ENCODE measurements around the gene NALCN.

The NALCN gene

DNA sequence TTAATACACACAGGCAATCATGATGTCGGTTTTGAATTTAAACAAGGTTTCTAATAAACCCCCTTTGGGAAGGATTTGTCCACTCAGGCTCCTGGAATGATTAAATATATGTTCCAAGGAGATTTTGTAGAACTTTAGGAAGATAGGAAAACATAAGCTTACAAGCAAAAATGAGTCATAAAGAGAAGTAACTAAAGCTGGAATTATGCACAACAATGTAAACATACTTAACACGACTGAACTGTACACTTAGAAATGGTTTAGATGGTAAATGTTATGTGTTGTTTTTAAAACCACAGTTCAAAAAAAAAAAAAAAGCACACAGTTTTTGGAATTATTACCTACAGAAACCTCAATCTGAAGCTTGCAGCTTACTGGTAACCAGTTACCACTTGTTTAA lies 304.4 kb downstream of the NALCN start:
- no peak for DNase-seq

DNA sequence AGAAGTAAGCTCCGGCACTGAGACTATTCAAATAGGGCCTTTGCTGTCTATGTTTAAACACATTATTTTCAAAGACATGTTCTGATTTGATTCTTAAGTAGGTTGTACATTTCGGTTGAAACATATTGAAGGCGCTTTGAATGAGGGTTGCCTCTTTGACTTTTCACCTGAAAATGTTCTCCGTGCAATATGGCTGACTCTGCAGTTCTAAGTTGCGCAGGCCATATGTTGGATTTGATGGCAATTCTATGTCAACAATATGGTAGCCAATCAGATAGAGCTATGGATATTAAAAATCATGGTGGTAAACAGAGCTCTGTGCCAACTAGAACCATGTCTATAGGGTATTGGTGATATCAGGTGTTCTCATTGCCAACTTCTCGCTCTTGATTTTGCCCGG lies 307.3 kb downstream of the NALCN start:
- no peak for DNase-seq

DNA sequence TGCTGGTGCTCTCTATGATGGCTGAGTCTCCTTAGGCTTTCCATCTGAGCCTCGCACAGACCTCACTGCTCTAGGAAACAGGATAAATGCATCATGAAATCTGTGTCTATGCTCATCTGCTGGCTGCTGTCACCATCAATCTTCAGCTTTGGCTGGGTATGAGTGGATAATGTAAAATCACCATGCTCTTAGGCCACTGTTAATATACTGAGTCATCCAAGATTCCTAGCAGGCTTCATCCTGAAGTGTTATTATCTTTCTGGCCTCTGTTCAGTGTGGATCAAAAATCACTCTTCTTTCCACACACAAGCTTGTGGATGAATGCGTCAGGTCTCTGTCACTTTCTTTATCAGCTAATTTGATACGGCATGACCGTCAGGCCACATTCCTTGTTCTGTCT lies 317.4 kb downstream of the NALCN start:
- DNase-seq = no peak

DNA sequence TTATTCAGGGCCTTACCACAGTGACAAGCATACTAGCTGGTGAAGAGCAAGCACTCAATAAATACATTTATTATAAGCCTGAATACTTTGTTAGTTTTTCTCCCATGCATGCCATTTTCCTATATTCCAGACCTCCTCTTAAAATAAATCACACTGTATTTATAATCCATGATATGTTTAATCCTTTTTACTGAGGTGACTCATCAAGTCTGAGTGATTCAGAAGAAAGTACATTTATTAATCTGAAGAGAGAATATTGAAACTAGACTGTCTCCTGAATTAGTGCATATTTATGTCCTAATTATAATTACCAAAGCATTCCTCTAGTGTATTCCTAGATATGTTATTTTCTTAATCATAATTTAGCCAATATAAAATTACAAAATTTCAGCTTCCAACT lies 323.3 kb downstream of the NALCN start:
- DNase-seq = no peak

DNA sequence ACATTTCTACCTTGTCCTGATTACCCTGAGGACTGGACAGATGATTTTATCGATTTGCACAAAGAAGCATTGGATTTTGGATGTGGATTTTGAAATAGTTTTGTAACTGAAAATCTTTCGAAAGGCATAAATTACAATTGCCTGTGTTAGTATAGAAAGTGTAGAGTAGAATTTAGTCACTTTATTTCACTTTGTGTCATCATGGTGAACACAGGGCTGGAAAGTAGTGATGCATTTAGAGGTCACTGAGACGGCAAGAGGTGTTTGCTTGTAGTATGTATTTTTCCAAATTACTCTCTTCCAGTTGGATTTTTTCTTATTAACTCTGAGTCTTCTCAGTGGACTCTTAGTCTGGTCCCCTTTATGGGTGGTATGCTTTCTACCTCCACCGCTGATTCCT lies 326.0 kb downstream of the NALCN start:
- DNase-seq = no peak

DNA sequence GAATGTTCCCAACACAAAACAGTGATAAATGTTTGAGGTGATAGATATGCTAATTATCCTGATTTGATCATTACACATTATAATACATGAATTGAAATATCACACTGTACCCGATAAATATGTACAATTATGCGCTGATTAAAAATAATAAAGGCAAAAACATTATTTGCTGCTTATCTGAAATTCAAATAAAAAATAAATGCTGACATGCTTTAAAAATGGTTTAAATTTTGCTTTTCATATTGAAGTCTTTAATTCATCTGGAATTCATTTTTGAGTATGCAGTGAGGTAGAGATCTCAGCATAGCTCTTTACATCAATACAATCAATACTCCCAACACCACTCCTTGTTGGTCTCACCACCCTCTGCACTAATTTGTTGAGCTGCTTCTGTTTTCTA lies 330.8 kb downstream of the NALCN start:
- no peak for DNase-seq

DNA sequence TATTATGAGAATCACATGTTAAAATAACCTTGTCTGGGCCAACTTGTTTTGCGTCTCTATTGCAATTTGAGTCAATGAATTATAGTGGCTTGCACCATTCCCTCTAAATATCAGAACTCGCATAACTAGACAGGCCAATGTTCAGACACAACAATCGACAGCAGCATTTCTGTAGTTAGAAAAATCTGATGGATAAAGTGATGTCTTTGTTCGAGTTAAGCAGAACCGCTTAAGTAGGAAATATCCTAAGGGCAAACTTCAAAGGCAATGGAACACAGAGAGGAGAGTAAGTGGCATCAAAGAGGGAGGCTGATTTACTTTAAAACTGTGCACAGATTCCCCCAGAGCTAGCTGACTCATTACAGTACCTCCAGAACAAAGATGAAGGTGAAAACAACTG lies 333.9 kb downstream of the NALCN start:
- no peak for DNase-seq

DNA sequence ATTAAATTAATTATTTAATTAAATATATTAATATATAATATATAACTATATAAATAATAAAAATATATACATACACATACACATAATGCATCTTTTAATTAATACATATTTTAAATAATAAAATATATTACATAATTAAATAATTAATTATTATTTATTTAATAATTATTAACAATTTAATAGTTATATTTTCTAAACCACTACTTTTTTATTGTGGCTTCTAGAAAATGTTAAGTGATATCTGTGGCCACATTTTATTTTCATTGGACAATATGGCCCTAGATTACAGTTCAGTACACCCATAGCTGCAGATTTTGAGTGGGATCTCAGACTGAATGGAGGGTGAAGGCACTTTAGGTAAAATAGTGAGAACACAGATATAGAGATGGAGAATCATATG lies 335.7 kb downstream of the NALCN start:
- DNase-seq = no peak

DNA sequence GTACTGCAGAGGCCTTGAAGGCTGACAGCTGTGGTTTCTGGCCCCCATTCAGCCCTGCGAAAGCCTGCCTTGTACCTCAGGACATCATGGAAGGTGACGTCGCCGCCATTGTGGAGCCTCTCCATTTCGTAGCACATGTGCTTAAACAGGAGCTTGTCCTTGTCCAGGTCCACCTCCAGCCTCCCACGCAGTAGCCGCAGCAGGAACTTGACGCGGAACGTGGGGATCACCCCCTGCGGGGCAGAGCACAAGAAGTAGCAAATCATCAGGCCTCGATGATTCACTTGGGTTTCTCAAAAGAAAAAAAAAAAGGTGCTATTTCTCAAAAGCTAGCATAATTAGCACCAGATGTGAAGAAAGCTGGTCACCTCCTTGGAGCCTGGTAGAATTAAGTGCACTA lies 351.0 kb downstream of the NALCN start:
- no peak for DNase-seq

DNA sequence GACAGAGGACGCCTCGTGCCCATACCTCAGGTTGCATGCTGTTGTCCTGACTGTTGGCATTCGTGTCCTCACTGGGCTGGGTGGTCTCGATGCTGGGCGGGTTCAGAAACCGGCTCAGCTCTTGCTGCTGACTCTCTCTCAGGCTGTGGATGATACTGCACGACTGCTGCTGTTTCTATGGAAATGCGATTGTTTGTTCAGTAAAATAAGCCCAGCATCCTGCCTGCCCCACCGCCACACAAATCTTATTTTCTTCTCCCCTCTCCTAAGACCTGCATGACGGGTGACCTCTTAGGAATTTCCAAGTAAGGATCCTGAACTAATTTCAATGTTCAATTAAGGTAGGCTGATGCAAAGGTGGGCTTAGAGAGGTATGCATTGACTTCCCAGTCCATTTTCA lies 356.5 kb downstream of the NALCN start:
- DNase-seq = no peak

DNA sequence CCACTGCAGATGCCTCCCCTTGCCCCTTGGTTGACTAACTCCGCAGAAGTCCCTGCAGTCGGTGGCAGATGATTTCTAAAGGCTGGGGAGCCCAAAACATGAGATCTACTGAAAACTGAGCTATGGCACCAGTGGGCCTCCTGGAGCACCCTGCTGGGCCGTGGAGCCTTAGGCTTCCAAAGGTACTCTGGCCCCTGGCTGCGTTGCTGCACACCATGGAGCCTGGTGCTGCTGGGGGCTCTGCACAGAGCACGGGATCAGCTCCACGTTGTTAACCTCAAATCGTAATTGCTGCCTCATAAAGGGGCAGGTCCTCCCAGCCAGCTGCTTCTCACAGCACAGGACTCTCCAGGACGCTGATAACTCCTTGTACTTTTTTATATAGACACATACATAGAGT lies 357.5 kb downstream of the NALCN start:
- no peak for DNase-seq

DNA sequence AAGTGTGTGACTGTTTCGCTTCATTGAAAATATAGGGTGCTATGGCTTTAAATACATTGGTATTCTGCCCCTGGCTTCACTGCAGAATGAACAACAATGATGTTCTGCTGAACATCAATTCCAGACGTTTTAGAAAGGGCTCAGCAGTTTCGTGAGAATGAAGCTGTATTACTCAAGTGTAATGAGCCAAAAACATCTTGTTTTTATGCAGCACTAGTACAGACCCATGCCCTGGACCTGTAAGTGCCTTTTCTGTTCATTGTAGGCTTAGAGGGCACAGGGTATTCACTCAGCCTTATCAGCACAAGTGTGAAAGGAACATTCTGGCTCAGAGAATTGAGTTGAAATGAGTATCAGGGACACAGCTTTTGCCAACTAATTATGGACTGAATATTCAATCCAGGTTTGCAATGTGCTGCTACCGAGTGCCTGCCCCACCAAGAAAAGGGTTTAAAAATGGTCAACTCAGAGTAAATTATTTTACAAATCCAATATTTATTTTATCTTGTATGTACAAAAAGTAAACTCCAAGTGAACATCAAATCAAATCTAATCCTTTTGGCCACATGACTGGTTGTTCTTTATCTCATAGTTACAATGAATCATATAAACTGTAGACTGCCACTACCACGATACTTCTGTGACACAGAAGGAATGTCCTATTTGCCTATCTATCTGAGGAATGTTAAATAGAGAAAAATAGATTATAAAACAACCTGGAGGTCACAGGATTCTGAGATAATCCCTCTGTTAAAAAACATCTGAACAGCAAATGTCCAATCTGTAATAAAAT lies 362.8 kb downstream of the NALCN start:
- DNase-seq = no peak

DNA sequence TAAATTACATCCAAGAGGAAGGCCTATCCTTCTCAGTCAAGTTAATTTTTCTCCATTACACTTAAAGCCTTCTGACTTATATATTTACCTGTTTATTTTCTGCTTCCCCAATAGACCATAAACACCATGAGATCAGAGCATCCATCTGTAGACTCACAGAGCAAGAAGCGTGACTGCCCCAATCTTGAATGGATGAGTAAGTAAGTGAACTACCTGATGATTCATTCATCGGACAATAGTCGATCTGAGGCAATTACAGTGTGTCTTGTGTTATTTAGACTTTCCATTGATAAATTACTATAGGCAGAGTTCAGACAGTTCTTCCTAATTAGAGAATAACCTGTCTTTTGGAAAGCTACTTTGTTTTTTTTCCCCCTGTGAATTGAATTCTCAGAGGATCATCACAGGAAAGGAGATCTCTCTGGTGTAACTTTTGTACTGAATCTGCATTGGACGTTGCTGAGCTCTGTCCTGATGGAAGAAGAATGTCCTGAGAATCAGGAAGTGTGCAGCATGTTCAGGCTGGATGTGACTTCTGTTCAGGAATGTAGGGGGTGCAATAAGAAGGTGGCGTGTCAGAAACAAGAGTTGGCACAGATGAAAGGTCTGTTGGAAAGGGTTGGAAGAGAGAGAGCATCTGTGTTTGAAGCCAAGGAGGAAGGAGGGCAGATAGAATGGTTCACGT lies 367.0 kb downstream of the NALCN start:
- no peak for DNase-seq

DNA sequence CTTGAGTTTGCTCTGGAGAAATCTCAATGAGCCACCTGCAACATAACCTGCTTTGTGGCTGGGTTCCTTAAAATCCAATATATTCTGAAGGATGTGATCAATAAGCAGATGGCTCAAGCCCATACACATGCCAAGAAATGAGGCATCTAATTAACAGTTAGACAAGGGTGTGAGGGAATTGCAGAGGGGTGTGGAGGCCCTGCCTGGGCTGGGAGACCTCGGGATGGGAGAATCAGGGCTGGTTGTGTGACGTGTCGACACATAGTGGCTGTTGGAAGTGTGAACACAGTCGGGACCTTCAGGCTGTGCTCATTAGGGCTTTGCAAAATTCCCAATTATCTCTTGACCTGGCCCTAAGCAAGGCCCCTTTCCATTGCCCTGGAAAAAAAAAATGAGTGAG lies 379.8 kb downstream of the NALCN start:
- DNase-seq = no peak

DNA sequence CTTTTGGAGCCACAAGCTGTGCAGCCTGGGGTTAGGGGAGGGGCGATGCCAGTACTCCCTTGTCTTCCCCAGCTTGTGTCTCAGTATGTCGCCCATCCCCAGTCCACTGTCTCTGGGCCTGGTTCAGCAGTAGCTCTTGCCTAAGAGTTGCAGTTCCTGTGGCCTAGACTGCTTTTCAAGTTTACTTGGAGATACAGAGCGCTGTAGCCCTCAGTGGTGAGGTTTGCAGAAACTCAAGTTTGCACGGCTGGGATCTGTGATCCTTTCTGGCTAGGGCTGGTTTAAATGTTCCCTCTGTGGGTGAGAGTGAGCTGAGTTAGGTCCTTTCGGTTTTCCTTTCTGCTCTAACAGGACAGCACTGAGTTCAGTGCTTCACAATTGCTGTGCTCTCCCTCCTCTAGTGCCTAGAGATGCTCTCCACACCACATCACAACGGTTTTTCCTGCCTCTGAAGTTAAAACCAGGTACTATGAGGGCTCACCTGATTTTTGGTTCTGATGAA lies 381.1 kb downstream of the NALCN start:
- DNase-seq = no peak

DNA sequence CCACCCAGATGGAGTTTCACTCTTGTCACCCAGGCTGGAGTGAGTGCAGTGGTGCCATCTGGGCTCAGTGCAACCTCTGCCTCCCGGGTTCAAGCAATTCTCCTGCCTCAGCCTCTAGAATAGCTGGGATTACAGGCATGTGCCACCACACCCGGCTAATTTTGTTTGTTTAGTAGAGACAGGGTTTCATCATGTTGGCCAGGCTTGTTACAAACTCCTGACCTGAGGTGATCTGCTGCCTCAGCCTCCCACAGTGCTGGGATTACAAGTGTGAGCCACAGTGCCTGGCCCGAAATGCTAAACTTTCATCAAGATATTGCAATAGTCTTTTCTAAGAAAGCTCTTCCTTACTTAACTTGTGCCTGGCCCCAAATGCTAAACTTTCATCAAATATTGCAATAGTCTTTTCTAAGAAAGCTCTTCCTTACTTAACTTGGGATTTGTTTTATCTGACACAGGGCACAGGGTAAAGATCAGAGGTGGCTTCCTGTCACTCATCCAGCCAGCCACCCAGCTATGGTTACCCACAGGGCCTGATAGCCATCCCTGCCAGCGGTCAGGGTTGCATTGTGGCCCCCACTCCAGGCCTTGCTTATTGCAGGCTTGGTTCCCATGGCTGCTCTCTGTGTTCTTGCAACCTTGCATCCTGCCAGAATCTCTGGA lies 389.4 kb downstream of the NALCN start:
- no peak for DNase-seq

DNA sequence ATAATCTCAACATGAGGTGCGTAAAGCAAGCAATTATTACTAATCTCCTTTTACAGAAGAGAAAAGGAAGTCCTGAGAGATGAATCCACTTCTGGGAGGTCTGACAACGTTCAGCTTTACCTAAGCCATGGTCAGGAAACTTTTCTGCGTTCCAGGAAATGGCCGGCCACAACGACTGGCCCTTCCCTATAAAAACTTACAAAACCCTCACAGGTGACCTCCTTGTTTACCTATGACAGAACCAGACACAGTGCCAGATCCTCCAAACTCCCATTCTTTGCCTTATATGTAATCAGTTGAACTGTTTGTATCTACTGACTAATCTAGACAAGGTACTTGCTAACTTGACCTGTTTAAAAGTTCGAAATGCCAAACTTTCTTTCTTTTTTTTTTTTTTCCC lies 390.0 kb downstream of the NALCN start:
- no peak for DNase-seq

DNA sequence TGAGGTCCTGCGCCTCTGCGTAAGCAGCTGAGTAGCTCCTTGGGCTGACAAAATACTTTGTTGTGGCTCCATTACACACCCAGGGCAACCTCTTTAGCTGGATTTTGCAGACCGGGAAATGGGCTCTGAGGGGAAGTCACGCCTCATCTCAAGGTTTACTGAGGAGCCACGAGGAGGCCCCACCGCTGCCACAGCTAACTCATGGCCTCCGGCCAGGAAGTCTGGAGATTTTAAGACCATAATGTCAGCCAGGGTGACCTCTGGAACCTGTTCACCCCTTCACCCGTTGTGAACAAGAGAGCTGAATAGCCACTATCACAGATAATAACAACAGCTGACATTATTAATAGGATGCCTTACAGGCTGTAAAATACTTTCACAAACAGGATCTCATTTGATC lies 390.4 kb downstream of the NALCN start:
- no peak for DNase-seq

DNA sequence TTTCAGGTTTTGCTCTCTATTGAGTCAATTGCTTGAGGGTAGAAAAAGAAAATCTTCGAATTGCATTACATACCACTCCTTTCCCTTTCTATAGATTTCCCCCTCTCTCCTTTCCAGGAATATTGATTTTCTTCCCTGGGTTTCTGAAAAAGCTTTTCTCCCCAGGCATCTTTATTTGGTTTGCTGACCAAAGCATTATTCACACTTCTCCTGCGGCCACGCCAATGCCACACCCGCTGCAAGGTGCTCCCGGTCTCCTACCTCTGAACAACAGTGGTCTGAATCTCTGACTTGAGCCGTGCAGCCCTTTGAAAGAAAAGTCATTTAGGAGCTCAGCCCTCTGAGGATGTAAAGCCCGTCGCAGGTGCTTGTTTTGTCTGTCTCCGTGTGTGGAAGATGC lies 390.8 kb downstream of the NALCN start:
- no peak for DNase-seq

DNA sequence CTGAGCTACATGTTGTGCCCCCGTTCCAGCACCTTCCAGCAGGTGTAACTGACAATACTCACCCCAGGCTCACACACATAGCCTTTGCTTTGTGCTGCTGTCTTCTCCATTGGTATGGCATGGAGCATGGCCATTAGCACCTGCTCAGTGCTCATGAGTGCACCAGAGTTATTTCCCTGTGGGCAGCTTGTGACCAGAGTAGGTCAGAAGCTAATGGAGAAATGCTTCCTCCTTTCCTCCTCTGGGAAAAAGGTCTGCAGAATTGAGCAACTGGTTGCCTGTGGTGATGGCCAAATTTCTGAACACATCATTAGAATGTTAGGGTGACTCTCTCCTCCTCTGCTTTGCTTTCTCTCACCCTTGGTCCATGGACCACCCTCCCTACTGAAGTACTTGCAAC lies 397.2 kb downstream of the NALCN start:
- DNase-seq = no peak

DNA sequence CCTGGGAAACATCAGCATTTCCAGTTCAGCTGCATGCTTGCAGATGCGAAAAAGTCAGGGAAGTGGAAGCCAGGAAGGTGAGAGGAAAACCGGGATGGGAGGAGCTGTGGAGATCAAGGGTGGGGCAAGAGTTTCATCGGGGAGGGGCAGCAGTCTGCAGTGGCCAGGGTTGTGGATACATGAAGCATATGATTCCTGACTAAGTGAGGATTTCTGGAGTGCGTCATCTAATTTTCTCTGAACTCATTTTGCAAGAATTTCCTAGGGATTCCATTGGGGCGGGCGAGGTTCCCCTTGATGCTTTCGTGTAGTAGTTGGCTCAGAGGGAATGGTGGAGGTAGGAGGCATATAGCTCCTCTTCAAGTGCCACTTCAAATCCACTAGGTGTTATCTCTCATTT lies 397.6 kb downstream of the NALCN start:
- no peak for DNase-seq

DNA sequence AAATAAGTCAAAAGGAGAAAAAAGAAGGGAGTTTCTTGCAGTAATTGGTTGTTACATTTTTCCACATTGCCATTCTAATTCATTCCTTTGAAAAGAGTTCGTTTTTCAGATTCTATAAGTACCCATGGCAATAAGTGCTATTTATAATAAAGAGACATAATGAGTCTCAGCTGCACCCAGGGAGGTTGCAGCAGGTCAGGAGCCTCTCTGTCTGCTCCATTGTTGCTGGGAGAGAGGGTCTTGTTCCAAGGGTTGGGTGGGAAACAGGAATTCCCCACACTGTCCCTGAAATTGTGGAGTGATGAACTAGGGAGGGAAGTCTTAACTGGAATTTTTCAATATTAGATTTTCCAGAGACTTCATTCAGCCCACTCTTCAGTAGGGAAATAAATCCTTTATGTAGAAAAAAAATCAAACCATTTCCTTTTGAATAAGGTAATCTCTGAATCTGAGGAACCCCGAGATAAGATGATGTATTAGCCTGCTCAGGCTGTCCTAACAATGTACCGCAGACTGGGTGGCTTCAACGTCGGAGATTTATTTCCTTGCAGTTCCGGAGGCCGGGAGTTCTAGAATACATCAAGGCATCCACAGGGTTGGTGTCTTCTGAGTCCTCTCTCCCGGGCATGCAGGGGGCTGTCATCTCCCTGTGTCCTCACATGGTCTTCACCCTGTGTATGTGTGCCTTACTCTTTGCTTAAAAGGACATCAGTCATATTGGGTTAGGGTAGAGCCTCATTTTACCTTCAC lies 399.0 kb downstream of the NALCN start:
- no peak for DNase-seq

DNA sequence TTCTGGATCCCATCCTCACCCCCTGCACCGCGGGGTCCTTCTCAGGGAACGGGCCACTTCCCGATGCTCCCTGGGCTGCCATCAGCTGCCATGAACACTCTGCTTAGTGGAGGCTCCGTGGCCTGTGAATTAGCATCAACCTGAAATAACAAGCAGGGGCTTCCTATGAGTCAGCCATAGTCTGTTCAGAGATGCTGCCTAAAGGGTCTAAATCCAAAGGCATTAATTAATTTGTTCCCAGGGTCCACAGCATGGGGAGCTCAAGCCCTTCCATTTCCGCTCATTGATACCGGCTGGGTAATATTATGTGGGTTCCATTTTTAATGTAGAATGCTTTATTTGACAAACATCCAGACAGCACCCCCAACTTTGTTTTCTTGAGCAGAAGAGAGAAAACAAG lies 399.8 kb downstream of the NALCN start:
- DNase-seq = no peak

All from activated CD4-positive, alpha-beta T cell treated with anti-CD3 and anti-CD28 coated beads, Interleukin-2, amount 50 U/mL, for 4 hours (primary cell).